IMR-90 (cell line): ENCODE results near the gene PTPRC. TPM values are rescaled to one million over a fixed set of nuclear protein-coding genes. Genes with fewer than 3 reads are reported as not detected.

Source experiments
- ATAC-seq: fragments of 200-7000 bp; cut with Tn5 transposase; 2 replicates; pipeline ENCODE4 v1.9.1; 2020; ENCODE audit warnings: low read depth, mild to moderate bottlenecking, moderate library complexity
- BruUV-seq: library from RNA; stranded (reverse); fragments of 400-500 nt; replicated peaks from 2 replicates; lab custom pipeline; 2021; lab: Mats Ljungman, UMichigan
- CTCF ChIA-PET: fragments of 300-600 bp; formaldehyde crosslinking; extraction: SDS; loops from one replicate; lab custom pipeline; 2021; ENCODE audit warnings: antibody characterized with exemption; lab: Yijun Ruan, JAX
- POLR2A ChIA-PET: fragments of 300-600 bp; sonication (Branson Sonifier 250); formaldehyde crosslinking; loops from one replicate; lab custom pipeline; 2022; ENCODE audit warnings: antibody characterized with exemption; ENCODE audit not compliant: unreplicated experiment; lab: Charles Lee
- DNase-seq: peaks from one replicate; pipeline ENCODE4 v3.0.0; 2013
- H2AFZ ChIP-seq: replicated peaks from 2 replicates; pipeline ENCODE3; 2013; ENCODE audit warnings: low read length, mild to moderate bottlenecking; ENCODE audit not compliant: poor library complexity
- H2AK5ac ChIP-seq: 2 replicates; pipeline ENCODE4 v1.6.1; 2013; ENCODE audit warnings: low read depth, low read length, inconsistent platforms
- H2AK9ac ChIP-seq: replicated peaks from 2 replicates; pipeline ENCODE3; 2013; ENCODE audit warnings: mild to moderate bottlenecking, low read depth, low read length, moderate library complexity; ENCODE audit not compliant: poor library complexity
- H2BK120ac ChIP-seq: 2 replicates; pipeline ENCODE4 v1.6.1; 2013; ENCODE audit warnings: low read depth, low read length, inconsistent platforms
- H2BK15ac ChIP-seq: 3 replicates; pipeline ENCODE4 v1.6.1; 2013; ENCODE audit warnings: low read depth, low read length, inconsistent platforms
- H2BK20ac ChIP-seq: 2 replicates; pipeline ENCODE4 v1.6.1; 2013; ENCODE audit warnings: low read depth, mild to moderate bottlenecking, inconsistent platforms, low read length, moderate library complexity
- H2BK5ac ChIP-seq: 2 replicates; pipeline ENCODE4 v1.6.1; 2013; ENCODE audit warnings: mild to moderate bottlenecking, low read depth, low read length, inconsistent platforms; ENCODE audit not compliant: poor library complexity, severe bottlenecking
- H3K14ac ChIP-seq: replicated peaks from 2 replicates; pipeline ENCODE4 v1.6.1; 2013; ENCODE audit warnings: low read depth, low read length, inconsistent platforms
- H3K18ac ChIP-seq: 2 replicates; pipeline ENCODE4 v1.6.1; 2013; ENCODE audit warnings: low read depth, low read length, control low read depth
- H3K23ac ChIP-seq: 2 replicates; pipeline ENCODE4 v1.6.1; 2013; ENCODE audit warnings: low read depth, low read length, inconsistent platforms
- H3K27ac ChIP-seq: 2 replicates; pipeline ENCODE4 v1.5.1; 2013; ENCODE audit warnings: mild to moderate bottlenecking, control low read depth, low read length; ENCODE audit not compliant: insufficient read depth
- H3K27me3 ChIP-seq: 2 replicates; pipeline ENCODE4 v1.6.1; 2013; ENCODE audit warnings: low read length; ENCODE audit not compliant: control insufficient read depth, insufficient read depth
- H3K36me3 ChIP-seq: 2 replicates; pipeline ENCODE4 v1.6.1; 2013; ENCODE audit warnings: low read length, mixed read lengths; ENCODE audit not compliant: control insufficient read depth, insufficient read depth
- H3K4ac ChIP-seq: 2 replicates; pipeline ENCODE4 v1.6.1; 2013; ENCODE audit warnings: low read depth, low read length, inconsistent platforms
- H3K4me1 ChIP-seq: 2 replicates; pipeline ENCODE4 v1.6.1; 2013; ENCODE audit warnings: low read length, mixed read lengths; ENCODE audit not compliant: control insufficient read depth, insufficient read depth
- H3K4me2 ChIP-seq: 2 replicates; pipeline ENCODE4 v1.6.1; 2013; ENCODE audit warnings: low read depth, mild to moderate bottlenecking, control low read depth, low read length, moderate library complexity
- H3K4me3 ChIP-seq: 2 replicates; pipeline ENCODE4 v1.5.1; 2013; ENCODE audit warnings: low read depth, mild to moderate bottlenecking, control low read depth, low read length, moderate library complexity; ENCODE audit not compliant: insufficient read depth
- H3K56ac ChIP-seq: 2 replicates; pipeline ENCODE4 v1.6.1; 2013; ENCODE audit warnings: low read length, inconsistent platforms; ENCODE audit not compliant: insufficient read depth; ENCODE audit errors: extremely low read depth
- H3K79me1 ChIP-seq, 2 experiments: 2 replicates each; pipeline ENCODE4 v1.6.1; 2013; ENCODE audit warnings: low read length in 2 of 2, inconsistent platforms in 1 of 2, low read depth in 1 of 2
- H3K9ac ChIP-seq: 2 replicates; pipeline ENCODE4 v1.6.1; 2013; ENCODE audit warnings: low read depth, low read length, control low read depth
- H3K9me1 ChIP-seq: 2 replicates; pipeline ENCODE4 v1.6.1; 2013; ENCODE audit warnings: low read length, inconsistent platforms; ENCODE audit not compliant: insufficient read depth
- H3K9me3 ChIP-seq: 2 replicates; pipeline ENCODE4 v1.6.1; 2013; ENCODE audit warnings: low read length; ENCODE audit not compliant: control insufficient read depth, insufficient read depth
- H4K20me1 ChIP-seq: 2 replicates; pipeline ENCODE4 v1.6.1; 2013; ENCODE audit warnings: low read length, inconsistent platforms; ENCODE audit not compliant: insufficient read depth
- H4K5ac ChIP-seq: 2 replicates; pipeline ENCODE4 v1.6.1; 2013; ENCODE audit warnings: mild to moderate bottlenecking, low read depth, low read length, control low read depth
- H4K8ac ChIP-seq, 2 experiments: 2 replicates each; pipeline ENCODE4 v1.6.1; 2013; ENCODE audit warnings: low read depth in 2 of 2, low read length in 2 of 2, control low read depth in 1 of 2, inconsistent platforms in 1 of 2
- H4K91ac ChIP-seq: 2 replicates; pipeline ENCODE4 v1.6.1; 2013; ENCODE audit warnings: low read depth, low read length, inconsistent platforms; ENCODE audit not compliant: insufficient read depth
- BHLHE40 ChIP-seq: fragments of 150-350 bp; IDR thresholded peaks from 2 replicates; pipeline ENCODE4 v1.6.1; 2016; ENCODE audit warnings: mild to moderate bottlenecking, low read depth, low read length
- CEBPB ChIP-seq: IDR thresholded peaks from 2 replicates; pipeline ENCODE4 v1.6.1; 2012; ENCODE audit warnings: low read depth, low read length, improper control_type of control experiment
- ELK1 ChIP-seq: fragments of 150-350 bp; IDR thresholded peaks from 2 replicates; pipeline ENCODE4 v1.6.1; 2016; ENCODE audit warnings: low read depth, mild to moderate bottlenecking, low read length, moderate library complexity, borderline replicate concordance
- FOS ChIP-seq: fragments of 150-350 bp; IDR thresholded peaks from 2 replicates; pipeline ENCODE4 v1.6.1; 2016; ENCODE audit warnings: low read depth, low read length
- MAZ ChIP-seq: IDR thresholded peaks from 2 replicates; pipeline ENCODE4 v1.6.1; 2012; ENCODE audit warnings: low read depth, mild to moderate bottlenecking, low read length, improper control_type of control experiment, moderate library complexity, borderline replicate concordance
- MXI1 ChIP-seq: IDR thresholded peaks from 2 replicates; pipeline ENCODE4 v1.6.1; 2012; ENCODE audit warnings: low read depth, mild to moderate bottlenecking, low read length, moderate library complexity, borderline replicate concordance
- NFE2L2 ChIP-seq: fragments of 150-350 bp; IDR thresholded peaks from 2 replicates; pipeline ENCODE4 v1.6.1; 2016; ENCODE audit warnings: low read depth, mild to moderate bottlenecking, low read length
- POLR2A ChIP-seq: IDR thresholded peaks from 2 replicates; pipeline ENCODE4 v1.6.1; 2012; ENCODE audit warnings: mild to moderate bottlenecking, low read depth, low read length
- RAD21 ChIP-seq: IDR thresholded peaks from 2 replicates; pipeline ENCODE4 v1.6.1; 2012; ENCODE audit warnings: low read length, improper control_type of control experiment
- RCOR1 ChIP-seq: IDR thresholded peaks from 2 replicates; pipeline ENCODE4 v1.6.1; 2012; ENCODE audit warnings: mild to moderate bottlenecking, low read length, improper control_type of control experiment; ENCODE audit not compliant: insufficient replicate concordance
- RFX5 ChIP-seq: IDR thresholded peaks from 2 replicates; pipeline ENCODE4 v1.8.0; 2012; ENCODE audit warnings: low read depth, mild to moderate bottlenecking, low read length, moderate library complexity
- SMC3 ChIP-seq: fragments of 150-350 bp; IDR thresholded peaks from 2 replicates; pipeline ENCODE4 v1.6.1; 2016; ENCODE audit warnings: low read depth, mild to moderate bottlenecking, antibody characterized with exemption, low read length, moderate library complexity
- USF2 ChIP-seq: fragments of 150-350 bp; IDR thresholded peaks from 2 replicates; pipeline ENCODE4 v1.6.1; 2017; ENCODE audit warnings: mild to moderate bottlenecking, antibody characterized with exemption, low read length, low read depth
- WGBS, 2 experiments: methylation state at CpG; one replicate each; pipeline versions ENCODE4 v1.1.5 to v1.1.7; 2013; ENCODE audit warnings: missing lambda C conversion rate in 2 of 2; ENCODE audit not compliant: insufficient read length in 1 of 2; ENCODE audit errors: extremely low coverage in 2 of 2; 5-methylcytosine and 5-hydroxymethylcytosine counted together
- dilution Hi-C: fragments of 300-500 bp; cut with HindIII; formaldehyde crosslinking; loops from one replicate; pipeline ENCODE4 v1.14.3; 2018; ENCODE audit warnings: low sequenced_read_pairs; ENCODE audit not compliant: unreplicated experiment
- in situ Hi-C: fragments of 300-500 bp; cut with MboI; formaldehyde crosslinking; loops from 3 replicates; pipeline ENCODE4 v1.14.3; 2019; ENCODE audit warnings: low sequenced_read_pairs, inconsistent platforms, mixed read lengths
- intact Hi-C: fragments of 100-400 bp; cut with micrococcal nuclease; formaldehyde crosslinking; loops from 2 replicates; pipeline ENCODE4 v1.10.0; 2022
- polyA plus RNA-seq, 3 experiments: library from polyadenylated mRNA; depleted of rRNA; stranded (reverse); fragments of >200 nt; gene quantifications; 2 replicates each; pipeline ENCODE4 v1.2.3, GENCODE V29; 2012; ENCODE audit warnings: low replicate concordance in 1 of 3
- total RNA-seq: library from RNA; depleted of rRNA; stranded (reverse); fragments of >200 nt; gene quantifications from 2 replicates; pipeline ENCODE4 v1.2.3, GENCODE V29; 2012

The PTPRC gene
- total and polyA plus RNA-seq, 2 of the 4 experiments (the other 2 are of a cell fraction), result not detected

GRCh38 chr1:198678901-198679329 lies 40.1 kb downstream of the PTPRC start:
- no peak overlapping the region for H2BK15ac ChIP-seq
- H3K56ac ChIP-seq, result no peak overlapping the region
- H3K79me1 ChIP-seq, result no peaks in the 10 kb centered on the region
- ChIA-PET POLR2A (no interaction called here), CTCF (interaction anchor here (0.8 kb wide), 1 partner anchor 119 kb away, joined by 9 read pairs; no protein-coding TSS in a partner anchor)
- no peak overlapping the region for H4K5ac ChIP-seq
- no peak overlapping the region for H3K18ac ChIP-seq
- no peaks in the 10 kb centered on the region for H3K9me3 ChIP-seq
- H2BK5ac ChIP-seq, result no peak overlapping the region
- no peak overlapping the region for H2AK5ac ChIP-seq
- WGBS, 2 experiments, result no CpG with 5 or more reads among the region's 12 CpGs
- intact Hi-C loops (no loop called here), in situ Hi-C loops (loop anchor here (10.0 to 25.0 kb wide), 3 partner anchors 194 to 1142 kb away; partner anchors contain the start of genes C1orf53 and LHX9), dilution Hi-C loops (no loop called here)
- H3K4me1 ChIP-seq, result no peaks in the 10 kb centered on the region
- no peak for TF ChIP-seq RAD21
- TF ChIP-seq CEBPB, result no peak
- no peak for TF ChIP-seq POLR2A
- no peak for TF ChIP-seq MAZ
- no peak for TF ChIP-seq ELK1
- no peak for TF ChIP-seq RCOR1
- TF ChIP-seq MXI1, result no peak
- no peak for TF ChIP-seq FOS
- no peak for TF ChIP-seq SMC3
- TF ChIP-seq RFX5, result no peak
- TF ChIP-seq NFE2L2, result no peak
- no peak for TF ChIP-seq USF2
- no peak for TF ChIP-seq BHLHE40
- H3K27ac ChIP-seq, result no peak overlapping the region
- no peak for DNase-seq
- H2BK20ac ChIP-seq, result no peak overlapping the region
- no peak overlapping the region for H2AFZ ChIP-seq
- no peak overlapping the region for H2AK9ac ChIP-seq
- H3K23ac ChIP-seq, result no peak overlapping the region
- no peak overlapping the region for H3K4me3 ChIP-seq
- no peak overlapping the region for H4K91ac ChIP-seq
- H3K4me2 ChIP-seq, result no peak overlapping the region
- H3K36me3 ChIP-seq, result no peaks in the 10 kb centered on the region
- H4K20me1 ChIP-seq, result no peaks in the 10 kb centered on the region
- no peak for ATAC-seq
- H3K4ac ChIP-seq, result no peak overlapping the region
- H2BK120ac ChIP-seq, result no peak overlapping the region
- H3K9ac ChIP-seq, result no peak overlapping the region
- H3K14ac ChIP-seq, result no peak overlapping the region
- H4K8ac ChIP-seq, result no peak overlapping the region
- H3K9me1 ChIP-seq, result no peaks in the 10 kb centered on the region; the same call in 1 of the 2 replicates
- H3K27me3 ChIP-seq, result no peaks in the 10 kb centered on the region
- no TSS peak for BruUV-seq
